GM12878 (cell line): ENCODE measurements around the gene UBP1. TPM values are rescaled to one million over a fixed set of nuclear protein-coding genes. Genes with fewer than 3 reads are reported as not detected.
A peak's percentile ranks its signal among the peaks of the same experiment; 100 is the strongest.

Experiments used
- ATAC-seq: fragments of 200-7000 bp; cut with Tn5 transposase; 3 replicates; pipeline ENCODE4 v1.9.1; 2020; ENCODE audit warnings: mild to moderate bottlenecking, moderate library complexity
- BruUV-seq: library from RNA; stranded (reverse); fragments of 400-500 nt; replicated peaks from 2 replicates; lab custom pipeline; 2021; lab: Mats Ljungman, UMichigan
- CTCF ChIA-PET: fragments of 300-600 bp; sonication (Branson Sonifier 250); formaldehyde crosslinking; extraction: SDS; loops from one replicate; lab custom pipeline; 2021; ENCODE audit warnings: inconsistent platforms; lab: Yijun Ruan, JAX
- POLR2A ChIA-PET: fragments of 350-600 bp; formaldehyde crosslinking; extraction: SDS; loops from one replicate; lab custom pipeline; 2021; ENCODE audit warnings: inconsistent platforms; lab: Charles Lee
- RAD21 ChIA-PET: fragments of 300-600 bp; sonication (Branson Sonifier 250); formaldehyde crosslinking; loops from one replicate; lab custom pipeline; 2023; ENCODE audit warnings: antibody characterized with exemption; ENCODE audit not compliant: unreplicated experiment; lab: Charles Lee
- SMC1A ChIA-PET: fragments of 300-600 bp; sonication (Branson Sonifier 250); formaldehyde crosslinking; loops from one replicate; lab custom pipeline; 2023; ENCODE audit not compliant: unreplicated experiment, uncharacterized antibody; lab: Charles Lee
- DNase-seq: peaks from one replicate; pipeline ENCODE4 v3.0.0-alpha.2; 2011; ENCODE audit warnings: low read depth, low spot score
- FAIRE-seq: peaks from 3 replicates; lab custom pipeline; 2011; peaks lifted over from hg19 to GRCh38; lab: Jason Lieb, UNC
- H2AFZ ChIP-seq: 2 replicates; pipeline ENCODE4 v1.6.0; 2011; ENCODE audit warnings: low read depth, low read length, control low read depth; ENCODE audit not compliant: control insufficient read depth
- H3K27ac ChIP-seq: 2 replicates; pipeline ENCODE4 v1.5.1; 2011; ENCODE audit warnings: control low read depth; ENCODE audit not compliant: control insufficient read depth, insufficient read depth
- H3K27me3 ChIP-seq, 2 experiments: replicated peaks in 1 of 2; 2 replicates each; pipeline versions ENCODE4 v1.6.0 to v1.6.1; 2011; ENCODE audit warnings: low read length in 1 of 2; ENCODE audit not compliant: control insufficient read depth in 2 of 2, insufficient read depth in 2 of 2
- H3K36me3 ChIP-seq, 2 experiments: 2 replicates each; pipeline ENCODE4 v1.5.1; 2011; ENCODE audit warnings: low read length in 1 of 2; ENCODE audit not compliant: control insufficient read depth in 2 of 2, insufficient read depth in 2 of 2
- H3K4me1 ChIP-seq: 2 replicates; pipeline ENCODE4 v1.6.1; 2011; ENCODE audit warnings: mild to moderate bottlenecking, low read length, moderate library complexity, mixed read lengths; ENCODE audit not compliant: control insufficient read depth, insufficient read depth
- H3K4me2 ChIP-seq: 2 replicates; pipeline ENCODE4 v1.6.0; 2011; ENCODE audit warnings: control low read depth; ENCODE audit not compliant: control insufficient read depth, insufficient read depth
- H3K4me3 ChIP-seq: fragments of 200-600 bp; sonication (generic); 2 replicates; pipeline ENCODE4 v1.5.1; 2016
- H3K79me2 ChIP-seq: 2 replicates; pipeline ENCODE4 v1.6.0; 2011; ENCODE audit warnings: low read length; ENCODE audit not compliant: control insufficient read depth, insufficient read depth
- H3K9ac ChIP-seq: 2 replicates; pipeline ENCODE4 v1.8.0; 2011; ENCODE audit warnings: low read length, control low read depth, mixed read lengths; ENCODE audit not compliant: control insufficient read depth, insufficient read depth
- H3K9me3 ChIP-seq: replicated peaks from 3 replicates; pipeline ENCODE4 v1.5.1; 2011; ENCODE audit warnings: mild to moderate bottlenecking, low read length; ENCODE audit not compliant: control insufficient read depth, insufficient read depth
- H4K20me1 ChIP-seq: 2 replicates; pipeline ENCODE4 v1.6.0; 2011; ENCODE audit not compliant: control insufficient read depth, insufficient read depth
- CEBPB ChIP-seq, 2 experiments: fragments of 150-350 bp in 1 of 2; IDR thresholded peaks; 2 replicates each; pipeline ENCODE4 v1.6.1; 2012 to 2014; ENCODE audit warnings: low read depth in 2 of 2, low read length in 2 of 2, borderline replicate concordance in 1 of 2, inconsistent platforms in 1 of 2
- EGR1 ChIP-seq, 2 experiments: IDR thresholded peaks; 1 replicate in 1 of 2; 2 replicates in 1 of 2; pipeline ENCODE4 v1.6.1; 2011 to 2012; ENCODE audit warnings: low read depth in 2 of 2, low read length in 2 of 2, borderline replicate concordance in 1 of 2, mild to moderate bottlenecking in 1 of 2, moderate library complexity in 1 of 2
- MLLT1 ChIP-seq: fragments of 450-650 bp; IDR thresholded peaks from 2 replicates; pipeline ENCODE4 v1.6.1; 2016; ENCODE audit warnings: mild to moderate bottlenecking
- NFYB ChIP-seq: IDR thresholded peaks from 2 replicates; pipeline ENCODE4 v1.6.1; 2011; ENCODE audit warnings: low read depth, mild to moderate bottlenecking, low read length, improper control_type of control experiment, moderate library complexity; ENCODE audit not compliant: insufficient read depth
- whole genome bisulfite sequencing: methylation state at CpG from one replicate; pipeline ENCODE4 v1.1.6; 2016; ENCODE audit warnings: low lambda C conversion rate; ENCODE audit not compliant: insufficient replicate concordance, insufficient coverage; ENCODE audit errors: missing lambda C conversion rate; 5-methylcytosine and 5-hydroxymethylcytosine counted together
- in situ Hi-C: fragments of 300-500 bp; cut with MboI; formaldehyde crosslinking; loops from 9 replicates; pipeline ENCODE4 v1.14.3; 2018; ENCODE audit warnings: mixed read lengths
- intact Hi-C: fragments of 100-400 bp; cut with micrococcal nuclease; formaldehyde crosslinking; loops from one replicate; pipeline ENCODE4 v1.14.2; 2022; ENCODE audit not compliant: unreplicated experiment
- polyA plus RNA-seq, 11 experiments: library from polyadenylated mRNA; depleted of rRNA in 4 of 11; unstranded in 6 of 11; stranded (reverse) in 5 of 11; fragments of >200 nt; fragmentation: Nextera tagmentation in 4 of 11; fragmentation: Illumina TruSeq in 1 of 11; extraction: Ambion mirVana in 4 of 11; extraction: Trizol in 1 of 11; gene quantifications; 1 replicate in 1 of 11; 2 replicates in 10 of 11; pipeline versions ENCODE4 v1.2.1 to v1.2.3, GENCODE V29; 2011 to 2016; ENCODE audit warnings: inconsistent platforms in 2 of 11, missing spikeins in 2 of 11, low read depth in 1 of 11
- total RNA-seq, 4 experiments: library from RNA; depleted of rRNA in 3 of 4; stranded (reverse); fragments of >200 nt in 3 of 4; fragmentation: Illumina TruSeq in 1 of 4; extraction: Trizol in 1 of 4; gene quantifications; 2 replicates each; pipeline versions ENCODE4 v1.2.1 to v1.2.3, GENCODE V29; 2013 to 2021

The UBP1 gene
- total and polyA plus RNA-seq, 10 of the 15 experiments (the other 5 are each of a cell fraction or from before 2014, with no cell fraction given), result 9.3 to 93.6 (median 52.4) TPM

- Histone ChIP-seq H3K4me1 (no peaks in the 10 kb centered on the region), H3K27ac (peak overlapping the region; percentile 85), H3K9ac (peak overlapping the region; percentile 94), H3K9me3 (no peaks in the 10 kb centered on the region), H3K36me3 (no peaks in the 10 kb centered on the region; a peak in 1 of 4 replicates), H3K4me3 (peak overlapping the region; percentile 84), H2AFZ (no peak overlapping the region), H3K27me3 (no peaks in the 10 kb centered on the region), H3K79me2 (peaks cover 71% of the 10 kb centered on the region), H4K20me1 (0 out of 2 replicates have a peak, but pooled peaks cover 2% of the 10 kb centered on the region), H3K4me2 (peak overlapping the region; percentile 92)
- RAD21 ChIA-PET, result interaction anchor here (0.5 to 1.9 kb wide), 9 partner anchors 9 to 377 kb away, joined by 3 to 11 read pairs (median 3); no protein-coding TSS in a partner anchor
- POLR2A ChIA-PET, result interaction anchor here (1.0 to 5.1 kb wide), 3 partner anchors 8 to 886 kb away, joined by 3 to 53 read pairs (median 4); no protein-coding TSS in a partner anchor
- intact Hi-C loops, result loop anchor here (5.0 to 10.0 kb wide), 2 partner anchors 280 to 357 kb away; partner anchors contain the start of genes CLASP2 and PDCD6IP
- TF ChIP-seq NFYB, result no peak
- TF ChIP-seq MLLT1, result peak; percentile 69
- no peak for TF ChIP-seq EGR1 (IDR thresholded peaks at IDR 0.05; ENCODE audit: borderline replicate concordance in 1 of 2, low read depth in 2 of 2, low read length in 2 of 2)
- no peak for TF ChIP-seq CEBPB (IDR thresholded peaks at IDR 0.05; ENCODE audit: borderline replicate concordance in 1 of 2, low read depth in 2 of 2, low read length in 2 of 2)
- no TSS peak for BruUV-seq
- CTCF ChIA-PET, result interaction anchor here (1.0 to 3.5 kb wide), 6 partner anchors 8 to 349 kb away, joined by 3 to 19 read pairs (median 4); no protein-coding TSS in a partner anchor
- FAIRE-seq (no peak), DNase-seq (no peak), ATAC-seq (no peak)
- WGBS, result 0% methylated on average over 3 of the region's 3 CpGs
- in situ Hi-C loops, result no loop called here
- SMC1A ChIA-PET, result interaction anchor here (0.6 to 3.9 kb wide), 11 partner anchors 10 to 349 kb away, joined by 3 to 43 read pairs (median 3); no protein-coding TSS in a partner anchor
These were observed 2.5 kb downstream of the UBP1 start for GRCh38 chr3:33437556-33438283.
